ENCODE measurements around the gene TTC7B. TPM values are rescaled to one million over a fixed set of nuclear protein-coding genes. Genes with fewer than 3 reads are reported as not detected.
A peak's percentile ranks its signal among the peaks of the same experiment; 100 is the strongest.

Gene TTC7B
- total RNA-seq, 4 donors from 2014 or later: 35.0 to 78.7 (median 36.8) TPM

GRCh38 chr14:90678846-90679362, 137.3 kb downstream of the TTC7B start:
- Histone ChIP-seq H3K27me3 (no peaks in the 10 kb centered on the region), H3K36me3 (no peaks in the 10 kb centered on the region), H3K4me1 (peaks cover 45 to 56% of the 10 kb centered on the region in 2 donors), H3K27ac (peak overlapping the region in 1 of 4 donors; percentile 98), H3K9me3 (no peaks in the 10 kb centered on the region), H3K4me3 (no peak overlapping the region)
- ATAC-seq: no peak
- no peak for DNase-seq
- TF ChIP-seq CTCF (IDR thresholded peaks at IDR 0.05 in 4 of 5, conservative IDR thresholded peaks at IDR 0.05 in 1 of 5) (no peak), POLR2A (IDR thresholded peaks at IDR 0.05) (no peak)
- intact Hi-C loops (cut with DNase I; ENCODE audit: low total_unique reads) (no loop called here), in situ Hi-C loops (cut with MboI; ENCODE audit: low sequenced_read_pairs in 4 of 4) (loop anchor here in 2 of 4 donors (5.0 to 10.0 kb wide), 2 partner anchors 52 to 54 kb away; no protein-coding TSS in a partner anchor)

GRCh38 chr14:90678420-90678819, 137.8 kb downstream of the TTC7B start:
- H3K4me1 ChIP-seq: peaks cover 50 to 60% of the 10 kb centered on the region in 2 donors
- no peaks in the 10 kb centered on the region for H3K9me3 ChIP-seq
- H3K27me3 ChIP-seq: no peaks in the 10 kb centered on the region
- ATAC-seq: no peak
- H3K4me3 ChIP-seq: no peak overlapping the region
- no peaks in the 10 kb centered on the region for H3K36me3 ChIP-seq
- H3K27ac ChIP-seq: peak overlapping the region in 1 of 4 donors; percentile 98
- TF ChIP-seq POLR2A (IDR thresholded peaks at IDR 0.05) (no peak), CTCF (IDR thresholded peaks at IDR 0.05 in 4 of 5, conservative IDR thresholded peaks at IDR 0.05 in 1 of 5) (no peak)
- no peak for DNase-seq
- intact Hi-C loops (cut with DNase I; ENCODE audit: low total_unique reads) (no loop called here), in situ Hi-C loops (cut with MboI; ENCODE audit: low sequenced_read_pairs in 4 of 4) (loop anchor here in 2 of 4 donors (5.0 to 10.0 kb wide), 2 partner anchors 51 to 54 kb away; no protein-coding TSS in a partner anchor)

- in situ Hi-C loops (cut with MboI; ENCODE audit: low sequenced_read_pairs in 4 of 4) (loop anchor here in 2 of 4 donors (5.0 to 10.0 kb wide), 2 partner anchors 50 to 53 kb away; no protein-coding TSS in a partner anchor), intact Hi-C loops (cut with DNase I; ENCODE audit: low total_unique reads) (no loop called here)
- peaks cover 52 to 67% of the 10 kb centered on the region in 2 donors for H3K4me1 ChIP-seq
Observed at GRCh38 chr14:90677484-90678050, 138.7 kb downstream of the TTC7B start.

GRCh38 chr14:90676912-90677311, 139.3 kb downstream of the TTC7B start:
- DNase-seq: no peak
- H3K4me3 ChIP-seq: no peak overlapping the region
- H3K4me1 ChIP-seq: peaks cover 48 to 68% of the 10 kb centered on the region in 2 donors
- intact Hi-C loops (cut with DNase I; ENCODE audit: low total_unique reads): no loop called here
- in situ Hi-C loops (cut with MboI; ENCODE audit: low sequenced_read_pairs in 4 of 4): loop anchor here in 2 of 4 donors (5.0 to 10.0 kb wide), 2 partner anchors 50 to 52 kb away; no protein-coding TSS in a partner anchor
- ATAC-seq: no peak
- H3K9me3 ChIP-seq: no peaks in the 10 kb centered on the region
- no peaks in the 10 kb centered on the region for H3K36me3 ChIP-seq
- peak overlapping the region; percentile 94 to 99 (median 96) for H3K27ac ChIP-seq
- H3K27me3 ChIP-seq: no peaks in the 10 kb centered on the region
- TF ChIP-seq POLR2A (IDR thresholded peaks at IDR 0.05) (no peak), CTCF (IDR thresholded peaks at IDR 0.05 in 4 of 5, conservative IDR thresholded peaks at IDR 0.05 in 1 of 5) (no peak)

More at GRCh38 chr14:90677484-90678050, 138.7 kb downstream of the TTC7B start:
- ATAC-seq (no peak), DNase-seq (no peak)
- H3K36me3 ChIP-seq: no peaks in the 10 kb centered on the region
- H3K27ac ChIP-seq: peak overlapping the region; percentile 94 to 99 (median 96)
- no peaks in the 10 kb centered on the region for H3K27me3 ChIP-seq
- H3K4me3 ChIP-seq: no peak overlapping the region
- no peak for TF ChIP-seq POLR2A (IDR thresholded peaks at IDR 0.05)
- no peak for TF ChIP-seq CTCF (IDR thresholded peaks at IDR 0.05 in 4 of 5, conservative IDR thresholded peaks at IDR 0.05 in 1 of 5)
- H3K9me3 ChIP-seq: no peaks in the 10 kb centered on the region

All from gastrocnemius medialis (tissue), 4 donors.